Upper lobe of left lung (tissue), 6 donors: ENCODE measurements around the gene SLC10A1. TPM values are rescaled to one million over a fixed set of nuclear protein-coding genes. Genes with fewer than 3 reads are reported as not detected.

ENCODE experiments used
- ATAC-seq, 2 donors: fragments of 200-7000 bp; cut with Tn5 transposase; one replicate each; pipeline ENCODE4 v1.9.1; 2022; ENCODE audit warnings: mild to moderate bottlenecking in 2 of 2, moderate library complexity in 2 of 2; ENCODE audit not compliant: low FRiP score in 2 of 2
- DNase-seq, 2 donors: peaks; one replicate each; pipeline ENCODE4 v3.0.0-alpha.2; 2019 to 2020
- H3K27ac ChIP-seq, 4 donors: fragments of 200-600 bp; sonication (generic); one replicate each; pipeline ENCODE4 v1.5.1; 2016 to 2019
- H3K27me3 ChIP-seq, 4 donors: fragments of 200-600 bp; sonication (generic); one replicate each; pipeline ENCODE4 v1.5.1; 2017 to 2019
- H3K36me3 ChIP-seq, 4 donors: fragments of 200-600 bp; sonication (generic); one replicate each; pipeline ENCODE4 v1.5.1; 2016 to 2019
- H3K4me1 ChIP-seq, 4 donors: fragments of 200-600 bp; sonication (generic); one replicate each; pipeline ENCODE4 v1.5.1; 2018 to 2019
- H3K4me3 ChIP-seq, 4 donors: fragments of 200-600 bp; sonication (generic); one replicate each; pipeline ENCODE4 v1.5.1; 2017 to 2019; ENCODE audit warnings: mild to moderate bottlenecking in 2 of 4, moderate library complexity in 1 of 4
- H3K9me3 ChIP-seq, 4 donors: fragments of 200-600 bp; sonication (generic); one replicate each; pipeline ENCODE4 v1.5.1; 2018 to 2019
- CTCF ChIP-seq, 6 experiments: fragments of 450-650 bp in 4 of 6; fragments of 200-600 bp in 2 of 6; sonication (generic) in 2 of 6; IDR thresholded peaks; one replicate each; pipeline ENCODE4 v1.5.1; 2016 to 2019; ENCODE audit warnings: antibody characterized with exemption in 6 of 6
- EP300 ChIP-seq, 4 donors: sonication (generic); formaldehyde crosslinking; IDR thresholded peaks; one replicate each; pipeline ENCODE4 v1.5.1; 2017; ENCODE audit warnings: antibody characterized with exemption in 4 of 4, control low read depth in 2 of 4
- POLR2A ChIP-seq, 4 donors: fragments of 450-650 bp; IDR thresholded peaks; one replicate each; pipeline ENCODE4 v1.5.1; 2016 to 2017; ENCODE audit warnings: antibody characterized with exemption in 4 of 4, mild to moderate bottlenecking in 2 of 4
- POLR2AphosphoS5 ChIP-seq, 2 donors: sonication (generic); formaldehyde crosslinking; IDR thresholded peaks; one replicate each; pipeline ENCODE4 v1.5.1; 2017; ENCODE audit warnings: antibody characterized with exemption in 2 of 2
- WGBS, 2 donors: methylation state at CpG; one replicate each; pipeline ENCODE4 v1.1.5; 2017 to 2018; 5-methylcytosine and 5-hydroxymethylcytosine counted together
- total RNA-seq, 6 donors: library from RNA; depleted of rRNA in 4 of 6; stranded (reverse); fragments of >200 nt in 4 of 6; gene quantifications; one replicate each; pipeline versions ENCODE4 v1.1.0 to v1.2.1, GENCODE V29; 2016 to 2021
- donor health status: DM: no; HTN: no; CAD: no; lungs with moderate emphysema.
- donor health status: DM: no; HTN: yes; CAD: no; lungs with severe emphysema.

The SLC10A1 gene
- total RNA-seq, 6 donors from 2014 or later: not detected

GRCh38 chr14:69754487-69754886 lies 42.6 kb downstream of the SLC10A1 start:
- H3K4me3 ChIP-seq: no peak overlapping the region
- H3K4me1 ChIP-seq: no peaks in the 10 kb centered on the region
- no peaks in the 10 kb centered on the region for H3K36me3 ChIP-seq
- ATAC-seq (no peak), DNase-seq (no peak)
- 94 to 97% methylated on average over 2 of the region's 2 CpGs for WGBS, 2 donors
- H3K27ac ChIP-seq: no peak overlapping the region
- H3K9me3 ChIP-seq: no peaks in the 10 kb centered on the region
- no peaks in the 10 kb centered on the region for H3K27me3 ChIP-seq
- no peak for TF ChIP-seq POLR2A (IDR thresholded peaks at IDR 0.05)
- no peak for TF ChIP-seq EP300 (IDR thresholded peaks at IDR 0.05)
- TF ChIP-seq CTCF (IDR thresholded peaks at IDR 0.05): no peak
- no peak for TF ChIP-seq POLR2AphosphoS5 (IDR thresholded peaks at IDR 0.05)

- no peaks in the 10 kb centered on the region for H3K27me3 ChIP-seq
- no peak for ATAC-seq
- no peak overlapping the region for H3K4me3 ChIP-seq
- DNase-seq: no peak
- TF ChIP-seq POLR2A (IDR thresholded peaks at IDR 0.05) (no peak), EP300 (IDR thresholded peaks at IDR 0.05) (no peak), POLR2AphosphoS5 (IDR thresholded peaks at IDR 0.05) (no peak), CTCF (IDR thresholded peaks at IDR 0.05) (no peak)
- no peaks in the 10 kb centered on the region for H3K36me3 ChIP-seq
- H3K27ac ChIP-seq: no peak overlapping the region
- no peaks in the 10 kb centered on the region for H3K9me3 ChIP-seq
- no peaks in the 10 kb centered on the region for H3K4me1 ChIP-seq
- WGBS, 2 donors: 91 to 100% methylated on average over 1 of the region's 1 CpG
Measured at GRCh38 chr14:69753860-69754259, 43.2 kb downstream of the SLC10A1 start.

- Histone ChIP-seq H3K27me3 (no peaks in the 10 kb centered on the region), H3K9me3 (no peaks in the 10 kb centered on the region), H3K36me3 (no peaks in the 10 kb centered on the region), H3K4me1 (no peaks in the 10 kb centered on the region), H3K4me3 (no peak overlapping the region), H3K27ac (no peak overlapping the region)
- DNase-seq (no peak), ATAC-seq (no peak)
- 50 to 81% methylated on average over 1 of the region's 1 CpG for WGBS, 2 donors
- no peak for TF ChIP-seq POLR2AphosphoS5 (IDR thresholded peaks at IDR 0.05)
- no peak for TF ChIP-seq CTCF (IDR thresholded peaks at IDR 0.05)
- no peak for TF ChIP-seq POLR2A (IDR thresholded peaks at IDR 0.05)
- no peak for TF ChIP-seq EP300 (IDR thresholded peaks at IDR 0.05)
Measured at GRCh38 chr14:69752773-69753172, 44.3 kb downstream of the SLC10A1 start.

- ATAC-seq (no peak), DNase-seq (no peak)
- H3K27me3 ChIP-seq: no peaks in the 10 kb centered on the region
- TF ChIP-seq POLR2AphosphoS5 (IDR thresholded peaks at IDR 0.05) (no peak), POLR2A (IDR thresholded peaks at IDR 0.05) (no peak), CTCF (IDR thresholded peaks at IDR 0.05) (no peak), EP300 (IDR thresholded peaks at IDR 0.05) (no peak)
- H3K4me3 ChIP-seq: no peak overlapping the region
- no peaks in the 10 kb centered on the region for H3K36me3 ChIP-seq
- H3K27ac ChIP-seq: no peak overlapping the region
- H3K9me3 ChIP-seq: no peaks in the 10 kb centered on the region
- 97 to 100% methylated on average over 2 of the region's 2 CpGs for WGBS, 2 donors
- H3K4me1 ChIP-seq: no peaks in the 10 kb centered on the region
Measured at GRCh38 chr14:69750495-69750894, 46.5 kb downstream of the SLC10A1 start.

- no peaks in the 10 kb centered on the region for H3K4me1 ChIP-seq
Measured at GRCh38 chr14:69749956-69750355, 47.1 kb downstream of the SLC10A1 start.

More at GRCh38 chr14:69749956-69750355, 47.1 kb downstream of the SLC10A1 start:
- ATAC-seq (no peak), DNase-seq (no peak)
- Histone ChIP-seq H3K9me3 (no peaks in the 10 kb centered on the region), H3K27me3 (no peaks in the 10 kb centered on the region), H3K27ac (no peak overlapping the region), H3K36me3 (no peaks in the 10 kb centered on the region), H3K4me3 (no peak overlapping the region)
- WGBS, 2 donors: 75 to 85% methylated on average over 1 of the region's 1 CpG
- TF ChIP-seq EP300 (IDR thresholded peaks at IDR 0.05): no peak
- TF ChIP-seq CTCF (IDR thresholded peaks at IDR 0.05): no peak
- TF ChIP-seq POLR2AphosphoS5 (IDR thresholded peaks at IDR 0.05): no peak
- TF ChIP-seq POLR2A (IDR thresholded peaks at IDR 0.05): no peak
